Prostate gland (tissue), 2 donors: Measurements from ENCODE around the gene NPB.

Experiments used
- POLR2A ChIP-seq: fragments of 450-650 bp; IDR thresholded peaks from one replicate; pipeline ENCODE4 v1.6.1; 2016; ENCODE audit warnings: antibody characterized with exemption, mild to moderate bottlenecking
- TF ChIP-seq, protein P1 (sequence below), 4 experiments: fragments of 200-600 bp in 2 of 4; fragments of 450-650 bp in 2 of 4; sonication (generic) in 2 of 4; IDR thresholded peaks; 1 replicate in 3 of 4; 2 replicates in 1 of 4; pipeline ENCODE4 v1.5.1; 2016 to 2019; ENCODE audit warnings: antibody characterized with exemption in 4 of 4, mild to moderate bottlenecking in 2 of 4, moderate library complexity in 2 of 4

DNA sequence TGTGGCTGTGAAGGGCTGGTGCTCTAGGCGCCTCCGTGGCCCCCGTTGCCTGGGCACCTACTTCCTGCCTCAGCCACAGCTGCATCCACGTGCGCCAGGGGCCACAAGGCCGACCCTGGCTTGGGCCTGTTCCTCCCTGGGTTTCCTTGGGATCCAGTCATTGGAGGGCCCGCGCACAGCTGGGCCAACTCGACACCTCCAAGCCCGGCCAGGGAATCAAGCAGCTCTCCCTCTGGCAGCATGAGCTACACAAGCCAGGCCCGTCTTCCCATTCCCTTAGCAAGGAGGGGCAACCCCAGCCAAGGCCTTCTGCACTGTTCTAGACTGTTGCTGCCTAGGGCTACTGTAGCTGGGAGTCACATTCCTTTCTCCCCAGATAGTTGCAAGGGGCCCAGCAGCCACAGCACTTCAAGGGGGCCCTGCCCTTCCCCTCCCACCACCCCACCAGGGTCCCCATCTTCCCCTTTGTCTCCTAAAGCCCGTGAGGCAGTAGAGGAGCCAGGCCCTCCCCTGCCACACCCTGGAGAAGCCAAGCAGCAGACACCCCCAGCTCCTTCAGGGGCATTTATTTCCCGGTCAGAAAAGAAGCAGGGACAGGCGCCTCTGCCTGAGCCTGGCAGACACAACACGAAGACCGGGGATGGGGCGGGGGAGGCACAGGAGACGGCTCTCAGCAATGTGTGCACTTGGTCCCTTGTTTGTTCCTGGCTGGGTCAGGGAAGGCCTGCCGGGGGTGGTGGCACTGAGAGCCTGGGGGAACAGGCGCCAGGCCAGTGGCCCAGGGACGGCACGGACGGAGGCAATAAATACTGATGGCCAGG lies 34.7 kb upstream of the NPB start:
- TF ChIP-seq, protein P1, sequence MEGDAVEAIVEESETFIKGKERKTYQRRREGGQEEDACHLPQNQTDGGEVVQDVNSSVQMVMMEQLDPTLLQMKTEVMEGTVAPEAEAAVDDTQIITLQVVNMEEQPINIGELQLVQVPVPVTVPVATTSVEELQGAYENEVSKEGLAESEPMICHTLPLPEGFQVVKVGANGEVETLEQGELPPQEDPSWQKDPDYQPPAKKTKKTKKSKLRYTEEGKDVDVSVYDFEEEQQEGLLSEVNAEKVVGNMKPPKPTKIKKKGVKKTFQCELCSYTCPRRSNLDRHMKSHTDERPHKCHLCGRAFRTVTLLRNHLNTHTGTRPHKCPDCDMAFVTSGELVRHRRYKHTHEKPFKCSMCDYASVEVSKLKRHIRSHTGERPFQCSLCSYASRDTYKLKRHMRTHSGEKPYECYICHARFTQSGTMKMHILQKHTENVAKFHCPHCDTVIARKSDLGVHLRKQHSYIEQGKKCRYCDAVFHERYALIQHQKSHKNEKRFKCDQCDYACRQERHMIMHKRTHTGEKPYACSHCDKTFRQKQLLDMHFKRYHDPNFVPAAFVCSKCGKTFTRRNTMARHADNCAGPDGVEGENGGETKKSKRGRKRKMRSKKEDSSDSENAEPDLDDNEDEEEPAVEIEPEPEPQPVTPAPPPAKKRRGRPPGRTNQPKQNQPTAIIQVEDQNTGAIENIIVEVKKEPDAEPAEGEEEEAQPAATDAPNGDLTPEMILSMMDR (IDR thresholded peaks at IDR 0.05): no peak
- TF ChIP-seq POLR2A: no peak
